OCI-LY1 (cell line): ENCODE data around the gene MGST2.

Experiments used
- H2AFZ ChIP-seq: fragments of 200-600 bp; sonication (generic), shearing (Covaris generic); 2 replicates; pipeline ENCODE4 v1.6.0; 2014; ENCODE audit warnings: antibody characterized with exemption, mild to moderate bottlenecking, low read length
- H3F3A ChIP-seq: fragments of 200-600 bp; sonication (generic), shearing (Covaris generic); 2 replicates; pipeline ENCODE4 v1.6.0; 2014; ENCODE audit warnings: mild to moderate bottlenecking, antibody characterized with exemption, low read length, moderate library complexity; ENCODE audit not compliant: insufficient read depth
- H3K27ac ChIP-seq: fragments of 200-600 bp; sonication (generic); 2 replicates; pipeline ENCODE4 v1.5.1; 2014; ENCODE audit warnings: low read length, mixed run types, mild to moderate bottlenecking, low read depth; ENCODE audit not compliant: poor library complexity, severe bottlenecking
- H3K27me3 ChIP-seq: fragments of 200-600 bp; sonication (generic); 2 replicates; pipeline ENCODE4 v1.6.0; 2014; ENCODE audit warnings: antibody characterized with exemption, mild to moderate bottlenecking, low read length, moderate library complexity; ENCODE audit not compliant: insufficient read depth
- H3K36me3 ChIP-seq: fragments of 200-600 bp; sonication (generic); 2 replicates; pipeline ENCODE4 v1.6.1; 2014; ENCODE audit warnings: mild to moderate bottlenecking, antibody characterized with exemption, low read length, moderate library complexity, mixed read lengths; ENCODE audit not compliant: insufficient read depth
- H3K4me1 ChIP-seq: fragments of 200-600 bp; sonication (generic); 2 replicates; pipeline ENCODE4 v1.5.1; 2014; ENCODE audit warnings: mild to moderate bottlenecking, low read length, moderate library complexity; ENCODE audit not compliant: insufficient read depth, severe bottlenecking
- H3K4me2 ChIP-seq: fragments of 200-600 bp; sonication (generic), shearing (Covaris generic); 2 replicates; pipeline ENCODE4 v1.6.1; 2014; ENCODE audit warnings: low read length
- H3K4me3 ChIP-seq: fragments of 200-600 bp; sonication (generic); 2 replicates; pipeline ENCODE4 v1.5.1; 2014; ENCODE audit warnings: low read length, low read depth, mild to moderate bottlenecking, mixed read lengths; ENCODE audit not compliant: poor library complexity, severe bottlenecking
- H3K79me2 ChIP-seq: fragments of 200-600 bp; shearing (Covaris generic); 2 replicates; pipeline ENCODE4 v1.6.1; 2016; ENCODE audit warnings: mixed run types, low read length, mixed read lengths; ENCODE audit not compliant: insufficient read depth
- H3K9ac ChIP-seq: fragments of 200-600 bp; sonication (generic), shearing (Covaris generic); 2 replicates; pipeline ENCODE4 v1.6.1; 2014; ENCODE audit warnings: mild to moderate bottlenecking, low read length, mixed read lengths
- H3K9me2 ChIP-seq: fragments of 200-600 bp; sonication (generic), shearing (Covaris generic); 2 replicates; pipeline ENCODE4 v1.6.1; 2014; ENCODE audit warnings: low read depth, mild to moderate bottlenecking, low read length, mixed read lengths
- H3K9me3 ChIP-seq: fragments of 200-600 bp; shearing (Covaris generic); 2 replicates; pipeline ENCODE4 v1.6.1; 2014; ENCODE audit warnings: low read length, mixed read lengths
- H4K20me1 ChIP-seq: fragments of 200-600 bp; sonication (generic), shearing (Covaris generic); 2 replicates; pipeline ENCODE4 v1.6.0; 2016; ENCODE audit warnings: mild to moderate bottlenecking, low read length; ENCODE audit not compliant: insufficient read depth
- CTCF ChIP-seq: fragments of 200-600 bp; sonication (generic), shearing (Covaris generic); IDR thresholded peaks from 2 replicates; pipeline ENCODE4 v1.5.1; 2017; ENCODE audit warnings: mild to moderate bottlenecking, antibody characterized with exemption, low read length, moderate library complexity, mixed read lengths
- EZH2 ChIP-seq: fragments of 200-600 bp; sonication (generic), shearing (Covaris generic); IDR thresholded peaks from 2 replicates; pipeline ENCODE4 v1.8.0; 2017; ENCODE audit warnings: borderline replicate concordance, mixed run types, mild to moderate bottlenecking, antibody characterized with exemption, low read length, moderate library complexity, mixed read lengths

MGST2 gene

DNA sequence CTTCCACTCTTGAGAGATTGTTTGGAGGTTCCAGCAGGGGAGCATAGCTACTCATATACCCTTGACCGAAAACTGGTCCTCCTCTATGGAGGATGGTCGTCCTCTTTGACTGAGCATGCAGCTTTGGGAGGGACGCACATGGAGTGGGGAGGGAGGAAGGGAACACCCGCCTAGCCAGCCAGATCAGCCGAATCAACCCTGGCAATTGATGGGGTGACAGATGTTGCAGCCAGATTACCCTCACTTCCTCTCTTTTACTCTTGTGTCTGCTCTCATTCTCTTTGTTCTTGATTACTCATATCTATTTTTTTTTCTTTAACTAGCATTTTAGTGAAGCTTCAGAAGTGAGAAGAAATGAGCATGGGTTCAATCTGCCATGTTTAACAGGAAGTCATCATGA, 19.6 kb downstream of the MGST2 start:
- Histone ChIP-seq H3K79me2 (no peaks in the 10 kb centered on the region), H4K20me1 (no peaks in the 10 kb centered on the region), H3K4me2 (no peak overlapping the region), H2AFZ (no peak overlapping the region), H3K4me3 (no peak overlapping the region), H3K9me2 (no peaks in the 10 kb centered on the region), H3K4me1 (no peaks in the 10 kb centered on the region), H3K27me3 (no peaks in the 10 kb centered on the region), H3K9me3 (no peaks in the 10 kb centered on the region), H3F3A (no peaks in the 10 kb centered on the region), H3K36me3 (peaks cover 8% of the 10 kb centered on the region; the same call in 1 of the 2 replicates), H3K9ac (no peak overlapping the region), H3K27ac (no peak overlapping the region)
- TF ChIP-seq CTCF (no peak), EZH2 (no peak)

DNA sequence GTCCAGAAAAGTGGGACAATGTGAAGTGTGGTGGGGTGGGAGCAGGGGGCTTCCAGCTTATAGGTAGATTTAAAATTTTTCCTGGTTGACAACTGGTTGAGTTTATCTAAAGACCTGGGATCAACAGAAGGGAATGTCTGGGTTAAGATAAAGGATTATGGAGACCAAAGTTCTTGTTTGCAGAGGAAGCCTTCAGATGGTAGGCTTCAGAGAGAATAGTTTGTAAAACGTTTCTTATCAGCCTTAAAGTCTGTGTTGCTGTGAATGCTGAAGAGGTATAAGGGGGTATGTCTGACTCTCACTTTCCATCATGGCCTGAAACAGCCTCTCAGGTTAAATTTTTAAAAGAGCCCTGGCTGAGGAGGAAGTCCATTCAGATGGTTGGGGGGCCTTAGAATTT, 20.5 kb downstream of the MGST2 start:
- Histone ChIP-seq H3K27me3 (no peaks in the 10 kb centered on the region), H4K20me1 (no peaks in the 10 kb centered on the region), H3K9ac (no peak overlapping the region), H3K9me3 (no peaks in the 10 kb centered on the region), H3F3A (no peaks in the 10 kb centered on the region), H3K4me2 (no peak overlapping the region), H3K4me3 (no peak overlapping the region), H3K79me2 (no peaks in the 10 kb centered on the region), H2AFZ (no peak overlapping the region), H3K36me3 (peaks cover 8% of the 10 kb centered on the region; the same call in 1 of the 2 replicates), H3K27ac (no peak overlapping the region), H3K4me1 (no peaks in the 10 kb centered on the region), H3K9me2 (no peaks in the 10 kb centered on the region)
- TF ChIP-seq EZH2 (no peak), CTCF (no peak)

- Histone ChIP-seq H3K9me2 (no peaks in the 10 kb centered on the region), H3K9me3 (no peaks in the 10 kb centered on the region), H3K27ac (no peak overlapping the region), H3K27me3 (no peaks in the 10 kb centered on the region), H3F3A (no peaks in the 10 kb centered on the region), H4K20me1 (no peaks in the 10 kb centered on the region), H3K36me3 (peaks cover 8% of the 10 kb centered on the region; the same call in 1 of the 2 replicates), H2AFZ (no peak overlapping the region), H3K9ac (no peak overlapping the region), H3K4me3 (no peak overlapping the region), H3K79me2 (no peaks in the 10 kb centered on the region), H3K4me2 (no peak overlapping the region), H3K4me1 (no peaks in the 10 kb centered on the region)
- TF ChIP-seq EZH2 (no peak), CTCF (no peak)
Observed at GRCh38 chr4:139686988-139687387, 21.4 kb downstream of the MGST2 start.
